HG02759 (cell line): ENCODE measurements around the gene MICAL1.

ENCODE experiments used
- ATAC-seq: cut with Tn5 transposase; IDR thresholded peaks from one replicate; pipeline ENCODE4 v1.9.1; 2021; ENCODE audit warnings: mild to moderate bottlenecking, moderate library complexity; ENCODE audit not compliant: unreplicated experiment

MICAL1 gene

GRCh38 chr6:109454496-109455436 lies 806 bp downstream of the MICAL1 start:
- ATAC-seq, result peak; percentile 36

GRCh38 chr6:109453594-109454495 lies 1.7 kb downstream of the MICAL1 start:
- no peak for ATAC-seq

GRCh38 chr6:109453156-109453555 lies 2.4 kb downstream of the MICAL1 start:
- no peak for ATAC-seq

- ATAC-seq, result no peak
These were observed 3.4 kb downstream of the MICAL1 start for GRCh38 chr6:109452181-109452580.

GRCh38 chr6:109451376-109451775 lies 4.2 kb downstream of the MICAL1 start:
- ATAC-seq, result no peak

- ATAC-seq, result no peak
These were observed 4.8 kb downstream of the MICAL1 start for GRCh38 chr6:109450801-109451200.

GRCh38 chr6:109449795-109450673 lies 5.5 kb downstream of the MICAL1 start:
- ATAC-seq, result no peak

GRCh38 chr6:109449064-109449794 lies 6.3 kb downstream of the MICAL1 start:
- no peak for ATAC-seq

GRCh38 chr6:109448615-109449014 lies 7.0 kb downstream of the MICAL1 start:
- ATAC-seq, result no peak

- ATAC-seq, result no peak
These were observed 7.6 kb downstream of the MICAL1 start for GRCh38 chr6:109447878-109448555.

GRCh38 chr6:109447087-109447486 lies 8.5 kb downstream of the MICAL1 start:
- no peak for ATAC-seq

GRCh38 chr6:109446541-109446940 lies 9.0 kb downstream of the MICAL1 start:
- ATAC-seq, result no peak

GRCh38 chr6:109446072-109446471 lies 9.5 kb downstream of the MICAL1 start:
- ATAC-seq, result no peak

- ATAC-seq, result no peak
These were observed 10.2 kb downstream of the MICAL1 start for GRCh38 chr6:109445382-109445781.

- no peak for ATAC-seq
These were observed 12.1 kb downstream of the MICAL1 start for GRCh38 chr6:109443425-109443950.

- no peak for ATAC-seq
These were observed 13.1 kb downstream of the MICAL1 start for GRCh38 chr6:109442393-109442924.

GRCh38 chr6:109441069-109441816 lies 14.3 kb downstream of the MICAL1 start:
- ATAC-seq, result peak; percentile 10
